ENCODE results near the gene NFIL3. TPM values are rescaled to one million over a fixed set of nuclear protein-coding genes. Genes with fewer than 3 reads are reported as not detected.

NFIL3 gene
- total RNA-seq = 12.7 and 35.2 TPM in 2 replicates

GRCh38 chr9:91423785-91424402 is at the start of gene NFIL3:
Gene NFIL3 (minus strand): TSS chr9:91423832. CDS start chr9:91410734, 13,098 bp downstream.

GRCh38 chr9:91361291-91362050 is 62.2 kb downstream of the NFIL3 start, which contains the start of gene AUH:
Gene AUH (minus strand): TSS chr9:91361918. CDS start chr9:91361889, 29 bp downstream.

Other genes with a start within 250 kb of the NFIL3 start
- 12.7 and 21.2 TPM in 2 replicates for gene AUH, start 61.9 kb downstream of the NFIL3 start, total RNA-seq